Measurements from ENCODE around the gene RASGRF2.

RASGRF2 gene

DNA sequence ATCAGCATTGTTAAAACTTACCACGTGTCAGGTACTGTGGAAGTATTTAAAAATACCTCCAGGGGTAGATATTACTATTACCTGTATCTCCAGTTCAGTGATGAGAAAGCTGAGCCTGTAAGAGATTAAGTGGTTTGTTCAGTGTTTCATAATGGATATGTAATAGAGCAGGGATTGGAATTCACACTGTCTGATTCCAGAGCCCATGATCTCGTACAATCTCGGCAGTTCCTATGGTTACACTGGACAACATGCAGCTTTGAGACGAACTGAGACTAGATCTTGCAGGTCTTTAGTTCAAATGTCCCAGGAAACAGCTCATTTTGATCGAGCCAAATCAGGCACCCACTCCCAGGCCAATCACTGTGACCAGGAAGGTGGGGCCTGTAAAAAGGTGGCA, 8.8 kb upstream of the RASGRF2 start:
- no peak for DNase-seq (ENCODE audit: low spot score)

DNA sequence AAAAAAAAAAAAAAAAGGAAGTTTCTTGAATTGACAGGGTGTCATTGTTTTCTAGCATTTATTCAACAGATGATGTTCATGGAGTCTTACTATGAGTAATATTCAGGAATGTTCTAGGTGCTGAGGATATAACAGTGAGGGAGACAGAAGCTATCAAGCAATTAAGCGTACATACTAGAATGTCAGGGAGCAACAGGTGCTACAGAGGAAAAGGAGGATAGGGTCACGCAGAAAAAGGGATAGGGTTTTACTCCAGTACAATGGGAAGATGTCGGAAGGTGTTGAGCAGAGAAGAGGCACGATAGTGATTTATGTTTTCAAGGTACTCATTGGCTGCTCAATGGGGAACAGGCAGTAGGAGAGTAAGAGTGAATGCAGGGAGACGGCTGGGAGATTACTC, 6.6 kb upstream of the RASGRF2 start:
- no peak for DNase-seq (ENCODE audit: low spot score)

DNA sequence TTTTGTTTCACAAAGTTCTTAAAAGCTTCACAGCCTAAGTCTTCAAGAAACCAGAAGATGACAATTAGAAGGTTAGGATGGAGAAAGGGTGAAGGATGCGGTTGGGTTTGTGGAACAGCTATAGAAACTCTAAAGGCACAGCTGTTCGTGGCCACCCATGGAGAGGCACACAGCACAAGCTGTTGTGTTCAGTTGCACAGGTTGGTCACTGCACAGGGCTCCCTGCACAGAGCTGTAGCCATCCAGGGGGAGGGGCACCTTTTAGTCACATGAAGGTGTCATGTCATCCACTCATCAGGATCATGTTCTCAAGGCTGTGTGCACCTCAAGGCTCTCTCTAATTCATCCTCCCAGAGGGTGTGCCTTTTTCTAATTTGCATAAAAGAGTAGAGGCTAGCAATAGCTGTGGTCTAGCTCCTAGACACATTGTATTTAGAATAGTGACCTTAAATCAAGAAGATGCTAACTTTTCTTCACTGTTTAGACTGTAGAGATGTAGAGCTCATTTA, 5.0 kb upstream of the RASGRF2 start:
- no peak for DNase-seq (ENCODE audit: low spot score)

DNA sequence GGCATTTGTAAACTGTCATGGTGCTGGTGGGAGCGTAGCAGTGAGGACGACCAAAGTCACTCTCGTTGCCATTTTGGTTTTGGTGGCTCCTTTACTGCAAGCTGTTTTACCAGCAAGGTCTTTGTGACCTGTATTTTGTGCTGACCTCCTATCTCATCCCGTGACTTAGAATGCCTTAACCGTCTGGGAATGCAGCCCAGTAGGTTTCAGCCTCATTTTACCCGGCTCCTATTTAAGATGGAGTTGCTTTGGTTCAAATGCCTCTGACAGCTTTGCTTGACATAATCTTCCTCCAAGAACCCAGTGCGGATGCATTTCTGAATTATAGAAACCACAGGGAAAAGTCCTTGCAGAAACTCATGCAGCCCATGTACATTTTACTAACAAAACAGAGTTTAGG, 3.9 kb upstream of the RASGRF2 start:
- no peak for DNase-seq (ENCODE audit: low spot score)

DNA sequence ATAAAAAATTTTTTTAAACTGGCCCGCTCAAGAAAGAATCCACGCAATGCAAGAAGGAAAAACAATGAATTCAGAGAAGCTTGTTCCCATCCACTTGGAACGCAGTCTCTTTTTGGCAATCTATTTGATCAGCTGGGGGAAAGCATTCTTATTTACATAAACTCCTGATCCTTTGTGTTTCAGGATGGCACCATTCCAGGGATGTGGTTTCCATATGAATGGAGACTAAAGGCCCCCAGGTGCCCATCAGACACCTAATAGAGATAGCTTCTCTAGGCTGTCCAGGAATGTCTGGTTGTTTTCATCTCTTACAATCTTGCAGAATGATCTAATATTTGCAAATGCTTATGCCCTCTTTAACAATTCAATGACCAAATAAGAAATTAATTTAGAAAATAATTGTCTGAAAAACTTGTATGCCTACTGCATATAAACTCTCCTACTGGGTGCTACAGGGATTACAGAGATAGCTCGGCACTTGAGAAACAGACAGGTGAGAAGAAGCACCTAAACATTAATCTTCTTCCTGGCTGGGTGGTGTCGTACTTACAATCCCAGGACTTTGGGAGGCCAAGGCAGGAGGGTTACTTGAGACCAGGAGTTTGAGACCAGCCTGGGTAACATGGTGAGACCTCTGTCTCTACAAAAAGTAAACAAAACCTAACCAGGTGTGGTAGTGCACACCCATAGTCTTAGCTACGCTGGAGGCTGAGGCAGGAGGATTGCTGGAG, 3.0 kb upstream of the RASGRF2 start:
- no peak for DNase-seq (ENCODE audit: low spot score)

DNA sequence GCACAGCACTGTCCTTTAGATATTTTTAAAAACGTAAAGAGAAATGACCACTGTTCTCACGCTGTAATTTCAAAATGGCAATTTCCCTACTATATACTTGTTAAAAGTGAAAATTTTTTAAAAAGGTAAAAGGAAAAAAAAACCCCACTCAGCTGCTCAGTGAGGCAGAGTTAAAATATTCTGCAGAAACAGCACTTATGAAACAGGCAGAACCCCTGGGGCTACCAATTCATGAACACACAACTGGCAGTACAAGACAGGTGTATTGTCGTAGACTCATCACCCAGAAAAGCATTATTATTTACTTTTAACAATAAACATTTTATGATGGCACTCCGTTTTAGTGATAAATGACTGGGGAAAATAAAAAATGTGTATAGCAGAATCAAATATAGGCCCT, 1.5 kb upstream of the RASGRF2 start:
- no peak for DNase-seq (ENCODE audit: low spot score)

DNA sequence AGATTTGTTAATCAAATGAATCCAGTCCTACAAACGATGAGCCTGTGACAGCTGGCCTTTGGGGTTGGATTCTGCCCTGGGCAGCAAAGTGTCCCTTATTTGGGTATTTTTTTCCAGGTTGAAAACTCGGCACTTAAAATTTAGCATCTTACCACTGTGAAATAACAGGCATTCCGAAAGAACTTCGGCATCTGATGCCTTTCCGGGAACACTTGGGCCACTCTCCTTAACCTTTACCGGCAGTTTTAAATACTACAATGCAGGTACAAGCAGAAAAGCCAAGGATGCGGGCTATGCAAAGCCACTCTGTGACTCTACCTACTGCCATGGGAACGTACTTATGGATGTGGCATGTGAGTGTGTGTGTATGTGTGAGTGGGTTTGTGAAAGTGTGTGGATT, 1.0 kb upstream of the RASGRF2 start:
- no peak for DNase-seq (ENCODE audit: low spot score)

DNA sequence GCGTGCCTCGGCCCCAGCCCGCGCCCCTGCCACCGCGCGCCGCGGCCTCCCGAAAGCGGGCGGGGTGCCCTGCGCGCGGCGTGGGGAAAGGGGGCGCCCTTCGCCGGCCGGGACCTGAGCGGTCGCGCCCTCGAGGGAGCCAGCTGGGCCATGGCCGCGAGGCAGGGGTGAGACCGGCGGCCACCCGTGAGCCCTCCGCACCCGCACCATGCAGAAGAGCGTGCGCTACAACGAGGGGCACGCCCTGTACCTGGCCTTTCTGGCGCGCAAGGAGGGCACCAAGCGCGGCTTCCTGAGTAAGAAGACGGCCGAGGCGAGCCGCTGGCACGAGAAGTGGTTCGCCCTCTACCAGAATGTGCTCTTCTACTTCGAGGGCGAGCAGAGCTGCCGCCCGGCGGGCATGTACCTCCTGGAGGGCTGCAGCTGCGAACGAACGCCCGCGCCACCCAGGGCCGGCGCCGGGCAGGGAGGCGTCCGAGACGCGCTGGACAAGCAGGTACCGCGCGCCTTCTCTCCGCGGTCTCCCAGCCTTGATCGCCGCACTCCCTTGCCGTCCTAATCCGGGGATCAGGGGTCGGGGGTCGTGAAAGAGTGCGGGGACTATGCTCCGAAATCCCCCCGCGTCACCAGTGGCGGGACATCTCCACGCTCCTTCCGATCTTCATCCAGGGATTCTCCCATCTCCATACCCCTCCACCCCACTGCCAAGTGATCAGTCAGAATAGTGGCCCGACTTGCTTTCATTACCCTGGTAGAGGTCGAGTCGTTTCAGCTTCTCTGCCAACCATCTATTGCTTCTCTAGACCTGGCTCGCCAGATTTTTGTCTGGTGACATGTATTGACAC, 590 bp downstream of the RASGRF2 start:
- peak; percentile 63 for DNase-seq (ENCODE audit: low spot score)

DNA sequence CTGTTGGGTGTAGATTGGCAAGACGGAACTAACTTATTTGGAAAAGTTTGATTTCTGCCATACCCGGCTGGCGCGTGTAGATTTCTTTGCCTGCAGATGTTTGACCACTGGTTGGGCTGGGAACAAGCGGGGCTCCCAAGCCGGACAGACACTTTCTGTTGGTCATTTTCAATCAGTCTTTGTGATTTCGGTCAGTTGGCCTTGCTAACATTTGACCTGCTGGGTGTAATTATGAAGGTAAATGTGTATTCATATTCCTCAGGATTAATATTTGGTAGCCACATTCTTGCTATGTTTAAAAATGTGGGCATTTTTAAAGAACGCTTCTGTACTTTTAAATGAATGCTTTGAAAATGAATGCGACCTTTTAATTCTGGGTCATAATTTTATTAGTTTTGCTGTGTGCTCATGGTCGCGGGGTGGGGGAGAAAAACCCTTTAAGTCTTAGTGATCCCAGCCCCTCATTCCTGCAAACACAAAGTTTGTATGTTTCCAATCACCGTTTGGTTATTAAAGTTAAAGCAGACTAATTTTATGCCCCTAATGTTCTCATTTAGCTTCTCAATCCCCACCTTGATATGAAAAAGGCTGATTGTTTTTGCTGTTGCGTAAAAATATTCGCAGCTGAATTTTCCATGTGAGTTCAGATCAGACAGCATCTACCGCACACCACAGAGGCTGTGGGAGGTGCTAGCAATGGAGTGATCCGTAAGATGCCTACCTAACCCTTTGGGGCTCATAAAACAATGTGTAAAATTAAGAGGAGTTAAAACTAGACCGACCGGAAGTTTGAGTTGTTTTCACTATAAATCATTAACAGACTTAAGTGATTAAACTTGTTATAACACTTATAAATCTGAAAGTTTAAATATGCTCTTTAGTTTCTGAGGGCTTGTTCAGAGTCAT, 1.5 kb downstream of the RASGRF2 start:
- DNase-seq (ENCODE audit: low spot score) = no peak

DNA sequence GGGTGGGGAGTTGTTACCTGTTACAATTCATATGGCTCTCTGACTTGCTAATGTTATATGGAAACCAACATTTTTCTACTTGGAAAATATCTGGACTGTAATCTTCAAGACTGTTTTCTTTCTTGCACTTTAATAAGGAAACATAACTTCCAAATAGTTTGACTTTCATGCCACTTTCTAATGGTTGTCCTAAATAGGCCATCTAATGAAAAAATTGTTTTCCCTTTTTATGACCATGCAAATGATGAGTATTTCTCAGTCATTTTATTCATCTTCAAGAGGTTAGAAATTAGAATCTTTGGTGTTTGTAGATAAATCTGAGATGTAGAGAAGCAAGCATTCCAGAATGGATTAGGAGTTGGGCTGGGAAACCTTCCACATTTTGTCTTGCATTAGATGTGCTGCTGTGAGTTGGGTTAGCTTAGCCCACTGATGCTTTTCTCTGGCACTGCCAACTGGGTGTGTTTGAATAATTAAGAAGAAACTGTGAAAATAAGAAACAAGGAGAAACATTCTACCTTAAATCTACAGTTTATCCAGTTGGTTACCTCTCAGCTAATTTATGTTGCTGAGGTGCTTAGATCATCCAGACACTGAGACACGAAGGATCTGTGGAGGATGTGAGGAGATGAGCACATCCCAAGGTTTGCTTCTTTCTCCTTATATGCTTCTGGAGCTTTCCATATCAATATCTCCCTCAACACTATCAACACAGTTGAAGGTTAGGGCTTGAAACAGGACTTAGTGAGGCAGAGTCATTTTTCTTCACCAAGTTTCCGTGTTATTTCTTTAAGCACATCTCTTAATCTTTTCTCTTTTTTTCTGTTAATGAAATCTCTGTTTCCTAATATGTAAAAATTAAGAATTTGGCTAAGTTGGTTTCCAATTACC, 2.7 kb downstream of the RASGRF2 start:
- no peak for DNase-seq (ENCODE audit: low spot score)

DNA sequence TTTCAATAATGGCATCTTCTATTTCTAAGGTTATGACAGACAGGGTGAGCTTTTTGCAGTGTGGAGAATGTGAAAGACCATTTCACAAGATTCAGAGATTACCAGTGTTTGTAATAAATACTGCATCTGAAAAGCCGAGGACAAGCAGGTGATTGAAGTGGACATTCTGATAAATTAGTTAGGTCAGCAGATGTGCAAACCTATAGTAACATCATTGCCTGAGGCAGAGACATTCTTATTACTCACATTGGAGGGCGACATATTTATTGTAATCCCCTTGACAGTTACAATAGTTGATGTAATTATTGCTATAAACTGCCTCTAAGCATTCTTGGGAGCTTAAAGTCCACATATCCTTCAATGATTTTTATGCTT, 3.3 kb downstream of the RASGRF2 start:
- DNase-seq (ENCODE audit: low spot score) = no peak

DNA sequence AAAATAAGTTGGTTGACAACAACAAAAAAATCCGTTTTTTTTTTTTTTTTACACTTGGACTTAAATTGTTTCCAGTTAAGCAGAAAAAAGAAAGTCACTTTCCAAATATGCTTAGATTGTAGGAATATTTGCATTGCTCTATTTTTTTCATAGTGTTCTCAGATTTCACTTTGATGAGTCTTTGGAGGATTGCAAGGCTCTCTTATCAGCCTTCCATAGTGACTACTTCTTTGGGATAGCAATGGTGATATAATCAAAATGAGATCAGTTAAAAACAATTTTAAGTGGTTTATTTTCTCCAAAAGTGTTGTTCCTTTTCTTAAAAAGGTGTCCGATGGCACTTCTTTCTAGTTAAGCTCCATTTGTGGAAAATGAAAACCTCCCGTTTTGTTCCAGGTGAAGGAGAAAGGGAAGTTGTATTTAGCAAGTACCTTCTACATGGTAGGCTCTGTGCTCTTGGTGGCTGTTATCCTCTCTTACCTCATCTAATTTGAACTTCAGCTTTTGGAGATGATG, 3.9 kb downstream of the RASGRF2 start:
- DNase-seq (ENCODE audit: low spot score) = no peak

DNA sequence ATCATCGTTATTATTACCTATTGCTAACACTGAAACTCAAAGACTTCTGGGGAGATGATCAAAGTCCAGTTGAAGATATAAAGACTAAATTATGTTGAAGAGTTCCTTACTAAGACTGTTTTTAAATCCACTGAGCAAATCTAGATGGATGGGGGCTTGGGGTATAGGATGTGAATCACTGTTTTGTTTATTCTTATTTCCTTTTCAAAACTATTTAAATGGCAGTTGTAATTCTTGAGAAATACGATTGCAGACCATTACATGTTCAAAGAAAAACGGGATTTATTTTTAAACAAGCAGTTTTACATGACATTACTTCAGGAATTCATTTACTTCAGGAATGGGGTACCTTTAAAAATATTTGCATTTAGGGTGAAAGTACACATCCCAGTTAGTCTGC, 4.3 kb downstream of the RASGRF2 start:
- no peak for DNase-seq (ENCODE audit: low spot score)

DNA sequence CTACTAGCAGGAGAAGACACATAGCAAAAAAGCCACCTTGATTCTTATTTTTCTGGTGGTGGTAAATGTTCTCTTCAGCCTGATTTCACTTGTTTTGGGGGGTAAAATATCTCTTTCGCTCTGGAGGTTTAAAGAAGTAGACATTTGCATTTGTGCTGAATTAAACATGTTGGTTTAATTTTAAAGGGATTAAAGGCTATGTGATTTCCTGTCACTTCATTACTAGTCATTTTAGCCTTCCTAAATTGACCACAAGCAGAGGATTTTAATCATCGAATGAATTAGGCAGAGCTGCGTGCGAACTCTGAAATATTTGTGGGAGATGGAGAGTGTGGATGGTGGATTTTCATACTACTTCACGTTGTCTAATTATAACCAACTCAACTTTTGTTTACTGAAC, 4.8 kb downstream of the RASGRF2 start:
- DNase-seq (ENCODE audit: low spot score) = no peak

DNA sequence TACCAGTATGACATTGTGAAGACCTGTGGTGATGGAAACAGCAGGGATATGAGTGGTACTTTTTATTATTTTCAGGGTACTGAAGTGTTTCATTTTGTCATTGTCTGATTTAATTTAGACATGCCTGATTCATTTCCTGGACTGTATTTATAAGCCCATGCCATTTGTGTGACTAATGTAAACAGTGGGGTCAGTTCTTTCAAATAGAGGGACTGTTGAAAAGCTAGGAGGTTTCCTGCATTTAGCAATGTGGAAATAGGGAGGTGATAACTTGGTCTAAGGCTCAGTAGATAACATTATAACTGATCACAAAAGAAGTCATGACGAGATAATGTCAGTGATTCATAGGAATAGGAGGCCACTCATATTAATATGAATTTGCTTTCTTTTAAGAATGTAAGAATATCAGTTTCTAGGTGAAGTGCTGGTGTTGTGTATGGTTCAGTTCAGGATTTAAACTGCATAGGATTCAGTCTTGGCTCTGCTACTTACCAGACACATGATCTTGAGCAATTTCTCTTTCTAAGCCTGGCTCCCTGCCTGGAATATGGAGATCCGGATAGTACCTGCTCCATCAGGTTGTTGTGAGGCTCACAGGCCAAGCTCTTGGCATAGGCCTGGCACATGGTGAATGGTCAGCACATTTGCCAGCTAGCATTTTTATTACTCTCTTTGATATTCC, 7.5 kb downstream of the RASGRF2 start:
- no peak for DNase-seq (ENCODE audit: low spot score)

DNA sequence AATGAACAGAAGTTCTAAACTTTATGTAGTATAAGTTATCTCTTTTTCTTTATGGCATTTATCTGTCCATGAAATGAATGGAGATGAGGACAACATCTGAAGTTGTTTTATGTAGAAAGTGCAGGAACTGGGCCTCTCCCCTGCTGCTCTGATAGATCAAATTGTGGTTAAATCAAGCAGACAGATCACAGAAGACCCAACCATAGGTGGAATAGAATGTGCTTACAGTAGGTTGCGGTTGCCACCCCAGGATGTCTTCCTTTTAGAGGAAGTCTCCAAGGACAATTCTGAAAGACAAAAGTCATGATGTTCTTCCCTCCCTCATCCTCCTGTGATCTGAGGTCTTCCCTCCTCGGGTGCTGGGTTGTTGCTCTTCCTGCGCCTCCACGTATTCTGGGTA, 12.9 kb downstream of the RASGRF2 start:
- no peak for DNase-seq (ENCODE audit: low spot score)

DNA sequence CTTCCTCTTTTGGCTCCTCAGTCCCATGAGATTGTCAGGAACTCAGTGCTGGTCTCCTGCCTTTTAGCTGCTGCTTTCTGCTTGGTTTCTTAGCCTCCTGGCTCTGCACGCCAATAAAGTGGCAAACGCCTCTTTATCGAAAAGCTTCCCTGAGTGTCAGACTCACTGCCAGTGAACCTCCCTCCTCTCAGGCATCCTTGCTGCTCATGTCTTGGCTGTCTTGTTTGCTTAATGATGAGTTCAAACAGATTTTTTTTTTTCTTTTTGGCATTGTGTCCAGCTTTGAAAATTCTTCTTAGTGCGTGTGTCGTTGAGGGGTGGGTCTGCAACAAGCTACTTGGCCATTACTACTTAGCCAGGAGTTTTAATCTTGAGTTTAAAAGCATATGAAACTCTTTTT, 14.9 kb downstream of the RASGRF2 start:
- DNase-seq (ENCODE audit: low spot score) = no peak

DNA sequence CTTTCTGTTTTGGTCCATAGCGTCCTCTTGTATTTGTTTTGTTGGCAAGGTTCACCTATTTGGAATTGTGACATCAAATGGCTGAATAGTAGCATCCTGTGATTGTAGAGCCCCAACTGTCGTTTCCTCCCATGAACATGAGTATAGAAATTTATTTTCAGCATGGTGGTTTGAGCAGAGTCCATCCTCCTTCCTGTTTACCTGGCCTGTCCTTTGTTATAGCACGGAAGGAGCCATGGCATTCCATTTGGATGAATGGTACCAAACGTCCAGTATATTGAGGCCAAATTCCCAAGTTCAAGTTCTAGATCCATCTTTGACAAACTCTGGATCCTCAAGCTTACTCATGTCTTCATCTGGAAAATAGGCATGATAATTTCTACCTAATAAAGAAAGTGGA, 16.8 kb downstream of the RASGRF2 start:
- DNase-seq (ENCODE audit: low spot score) = no peak

DNA sequence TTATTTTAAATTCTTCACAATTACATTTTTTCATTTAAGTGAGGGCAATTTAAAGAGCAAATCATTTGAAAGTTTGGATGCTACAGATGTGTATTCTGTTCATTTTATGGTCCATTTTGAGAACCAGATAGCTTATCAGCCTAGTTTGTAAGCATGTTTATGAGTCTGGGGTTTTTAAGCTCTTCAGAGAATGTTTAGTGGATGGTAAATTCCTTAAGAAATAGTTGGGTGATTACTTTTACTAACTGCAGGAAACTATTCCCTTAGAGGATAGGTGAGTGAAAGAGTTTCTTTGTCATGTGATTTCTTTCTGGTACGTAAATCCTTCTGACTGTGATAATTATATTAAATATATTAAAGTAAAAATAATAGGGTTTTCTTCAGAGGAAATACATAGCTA, 17.6 kb downstream of the RASGRF2 start:
- no peak for DNase-seq (ENCODE audit: low spot score)

DNA sequence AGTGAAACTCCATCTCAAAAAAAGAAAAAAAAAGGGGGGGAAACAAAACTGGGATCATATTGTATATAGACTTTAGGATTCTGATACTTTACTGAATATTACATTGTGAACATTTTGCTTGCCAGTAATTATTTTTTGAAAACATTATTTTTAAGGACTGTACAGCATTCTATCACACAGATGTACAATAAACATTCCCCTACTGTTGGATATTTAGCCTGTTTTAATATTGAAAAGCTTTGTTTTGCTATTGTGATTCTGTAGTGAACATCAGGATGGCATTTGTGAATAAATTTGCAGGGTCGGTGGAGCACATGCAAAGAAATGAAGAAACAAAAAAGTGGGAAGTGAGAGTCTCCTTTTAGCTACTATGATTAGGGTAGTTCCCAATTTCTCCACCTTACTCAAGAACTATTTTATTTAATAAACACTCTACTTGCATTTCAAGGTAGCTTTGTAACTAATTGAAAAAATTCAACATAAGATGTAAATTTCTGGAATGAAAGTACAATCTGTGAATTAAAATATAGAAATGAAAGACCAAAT, 18.7 kb downstream of the RASGRF2 start:
- DNase-seq (ENCODE audit: low spot score) = no peak
